Keratinocyte (primary cell): ENCODE measurements around the gene LRP11.

Experiments
- CTCF ChIP-seq, 3 experiments: IDR thresholded peaks in 1 of 3; conservative IDR thresholded peaks in 1 of 3; optimal IDR thresholded peaks in 1 of 3; 2 replicates in 2 of 3; 3 replicates in 1 of 3; pipeline versions ENCODE3 to v1.5.1; 2011; ENCODE audit warnings: low read length in 3 of 3, mild to moderate bottlenecking in 3 of 3, moderate library complexity in 2 of 3, control low read depth in 1 of 3, inconsistent platforms in 1 of 3; ENCODE audit not compliant: insufficient read depth in 2 of 3; ENCODE audit errors: extremely low read depth in 1 of 3
- EZH2 ChIP-seq: IDR thresholded peaks from one replicate; pipeline ENCODE4 v1.6.1; 2012; ENCODE audit warnings: inconsistent platforms, mild to moderate bottlenecking, low read length, moderate library complexity

- TF ChIP-seq CTCF (optimal IDR thresholded peaks at IDR 0.05 in 1 of 3, IDR thresholded peaks at IDR 0.05 in 1 of 3, conservative IDR thresholded peaks at IDR 0.05 in 1 of 3; ENCODE audit: extremely low read depth in 1 of 3, insufficient read depth in 2 of 3, low read length in 3 of 3): peak; percentile 79 to 92 (median 84)
- no peak for TF ChIP-seq EZH2
Observed at GRCh38 chr6:149840345-149841075, 23.6 kb downstream of the LRP11 start.
